AG04449 (cell line): ENCODE results near the gene ITPK1.

ENCODE experiments used
- CTCF ChIA-PET: fragments of 350-600 bp; formaldehyde crosslinking; extraction: SDS; loops from one replicate; lab custom pipeline; 2021; ENCODE audit warnings: antibody characterized with exemption; lab: Yijun Ruan, JAX
- POLR2A ChIA-PET: fragments of 400-600, 350-600 bp; formaldehyde crosslinking; extraction: SDS; loops from one replicate; lab custom pipeline; 2020; ENCODE audit warnings: antibody characterized with exemption, inconsistent platforms; lab: Yijun Ruan, JAX
- DNase-seq: peaks from one replicate; pipeline ENCODE4 v3.0.0-alpha.2; 2010; ENCODE audit warnings: low read depth, low spot score
- H3K4me3 ChIP-seq: 2 replicates; pipeline ENCODE4 v1.5.1; 2011; ENCODE audit warnings: low read depth, mild to moderate bottlenecking, control low read depth, low read length
- CTCF ChIP-seq: IDR thresholded peaks from one replicate; pipeline ENCODE4 v1.5.1; 2011; ENCODE audit warnings: mild to moderate bottlenecking, moderate library complexity, low read length, control low read depth, inconsistent platforms; ENCODE audit not compliant: insufficient read depth; ENCODE audit errors: missing control alignments

The ITPK1 gene

GRCh38 chr14:93033084-93033982 lies 82.4 kb downstream of the ITPK1 start:
- no peak for DNase-seq
- POLR2A ChIA-PET, result no interaction called here
- CTCF ChIA-PET, result interaction anchor here (0.9 to 1.4 kb wide), 5 partner anchors 10 to 98 kb away, joined by 3 to 4 read pairs (median 3); no protein-coding TSS in a partner anchor
- H3K4me3 ChIP-seq, result no peak overlapping the region
- TF ChIP-seq CTCF, result no peak

- DNase-seq, result no peak
- CTCF ChIA-PET, result interaction anchor here (0.9 to 1.4 kb wide), 3 partner anchors 11 to 99 kb away, joined by 3 to 4 read pairs (median 3); no protein-coding TSS in a partner anchor
- TF ChIP-seq CTCF, result no peak
- H3K4me3 ChIP-seq, result no peak overlapping the region
- POLR2A ChIA-PET, result no interaction called here
Measured at GRCh38 chr14:93032421-93032936, 83.2 kb downstream of the ITPK1 start.

GRCh38 chr14:93031505-93032315 lies 84.0 kb downstream of the ITPK1 start:
- no peak overlapping the region for H3K4me3 ChIP-seq
- ChIA-PET CTCF (interaction anchor here (0.9 to 1.4 kb wide), 3 partner anchors 10 to 100 kb away, joined by 3 to 4 read pairs (median 3); no protein-coding TSS in a partner anchor), POLR2A (no interaction called here)
- no peak for TF ChIP-seq CTCF
- no peak for DNase-seq

GRCh38 chr14:93030761-93031160 lies 85.0 kb downstream of the ITPK1 start:
- ChIA-PET CTCF (no interaction called here), POLR2A (no interaction called here)
- TF ChIP-seq CTCF, result no peak
- no peak for DNase-seq
- H3K4me3 ChIP-seq, result no peak overlapping the region

GRCh38 chr14:93029911-93030508 lies 85.7 kb downstream of the ITPK1 start:
- POLR2A ChIA-PET, result no interaction called here
- CTCF ChIA-PET, result interaction anchor here (0.9 to 2.6 kb wide), 2 partner anchors 10 to 83 kb away, joined by 3 to 10 read pairs; no protein-coding TSS in a partner anchor

More at GRCh38 chr14:93029911-93030508, 85.7 kb downstream of the ITPK1 start:
- no peak overlapping the region for H3K4me3 ChIP-seq
- TF ChIP-seq CTCF, result no peak
- DNase-seq, result no peak
